GM12878 (cell line): ENCODE data around the gene PPP1R12A. TPM values are rescaled to one million over a fixed set of nuclear protein-coding genes. Genes with fewer than 3 reads are reported as not detected.

ENCODE experiments used
- ATAC-seq: fragments of 200-7000 bp; cut with Tn5 transposase; 3 replicates; pipeline ENCODE4 v1.9.1; 2020; ENCODE audit warnings: mild to moderate bottlenecking, moderate library complexity
- BruUV-seq: library from RNA; stranded (reverse); fragments of 400-500 nt; replicated peaks from 2 replicates; lab custom pipeline; 2021; lab: Mats Ljungman, UMichigan
- CTCF ChIA-PET: fragments of 300-600 bp; sonication (Branson Sonifier 250); formaldehyde crosslinking; extraction: SDS; loops from one replicate; lab custom pipeline; 2021; ENCODE audit warnings: inconsistent platforms; lab: Yijun Ruan, JAX
- POLR2A ChIA-PET: fragments of 350-600 bp; formaldehyde crosslinking; extraction: SDS; loops from one replicate; lab custom pipeline; 2021; ENCODE audit warnings: inconsistent platforms; lab: Charles Lee
- RAD21 ChIA-PET: fragments of 300-600 bp; sonication (Branson Sonifier 250); formaldehyde crosslinking; loops from one replicate; lab custom pipeline; 2023; ENCODE audit warnings: antibody characterized with exemption; ENCODE audit not compliant: unreplicated experiment; lab: Charles Lee
- SMC1A ChIA-PET: fragments of 300-600 bp; sonication (Branson Sonifier 250); formaldehyde crosslinking; loops from one replicate; lab custom pipeline; 2023; ENCODE audit not compliant: unreplicated experiment, uncharacterized antibody; lab: Charles Lee
- DNase-seq: peaks from one replicate; pipeline ENCODE4 v3.0.0-alpha.2; 2011; ENCODE audit warnings: low read depth, low spot score
- FAIRE-seq: peaks from 3 replicates; lab custom pipeline; 2011; peaks lifted over from hg19 to GRCh38; lab: Jason Lieb, UNC
- H2AFZ ChIP-seq: 2 replicates; pipeline ENCODE4 v1.6.0; 2011; ENCODE audit warnings: low read depth, low read length, control low read depth; ENCODE audit not compliant: control insufficient read depth
- H3K27ac ChIP-seq: 2 replicates; pipeline ENCODE4 v1.5.1; 2011; ENCODE audit warnings: control low read depth; ENCODE audit not compliant: control insufficient read depth, insufficient read depth
- H3K27me3 ChIP-seq, 2 experiments: replicated peaks in 1 of 2; 2 replicates each; pipeline versions ENCODE4 v1.6.0 to v1.6.1; 2011; ENCODE audit warnings: low read length in 1 of 2; ENCODE audit not compliant: control insufficient read depth in 2 of 2, insufficient read depth in 2 of 2
- H3K36me3 ChIP-seq, 2 experiments: 2 replicates each; pipeline ENCODE4 v1.5.1; 2011; ENCODE audit warnings: low read length in 1 of 2; ENCODE audit not compliant: control insufficient read depth in 2 of 2, insufficient read depth in 2 of 2
- H3K4me1 ChIP-seq: 2 replicates; pipeline ENCODE4 v1.6.1; 2011; ENCODE audit warnings: mild to moderate bottlenecking, low read length, moderate library complexity, mixed read lengths; ENCODE audit not compliant: control insufficient read depth, insufficient read depth
- H3K4me2 ChIP-seq: 2 replicates; pipeline ENCODE4 v1.6.0; 2011; ENCODE audit warnings: control low read depth; ENCODE audit not compliant: control insufficient read depth, insufficient read depth
- H3K4me3 ChIP-seq: fragments of 200-600 bp; sonication (generic); 2 replicates; pipeline ENCODE4 v1.5.1; 2016
- H3K79me2 ChIP-seq: 2 replicates; pipeline ENCODE4 v1.6.0; 2011; ENCODE audit warnings: low read length; ENCODE audit not compliant: control insufficient read depth, insufficient read depth
- H3K9ac ChIP-seq: 2 replicates; pipeline ENCODE4 v1.8.0; 2011; ENCODE audit warnings: low read length, control low read depth, mixed read lengths; ENCODE audit not compliant: control insufficient read depth, insufficient read depth
- H3K9me3 ChIP-seq: replicated peaks from 3 replicates; pipeline ENCODE4 v1.5.1; 2011; ENCODE audit warnings: mild to moderate bottlenecking, low read length; ENCODE audit not compliant: control insufficient read depth, insufficient read depth
- H4K20me1 ChIP-seq: 2 replicates; pipeline ENCODE4 v1.6.0; 2011; ENCODE audit not compliant: control insufficient read depth, insufficient read depth
- BCLAF1 ChIP-seq: fragments of 450-650 bp; IDR thresholded peaks from 2 replicates; pipeline ENCODE4 v1.6.1; 2017; ENCODE audit warnings: antibody characterized with exemption, mild to moderate bottlenecking, moderate library complexity
- BMI1 ChIP-seq: fragments of 450-650 bp; IDR thresholded peaks from 2 replicates; pipeline ENCODE4 v1.6.1; 2016; ENCODE audit warnings: mild to moderate bottlenecking, moderate library complexity, borderline replicate concordance
- CREB1 ChIP-seq: IDR thresholded peaks from 2 replicates; pipeline ENCODE4 v1.6.1; 2012; ENCODE audit warnings: low read depth, mild to moderate bottlenecking, inconsistent platforms
- DPF2 ChIP-seq: fragments of 450-650 bp; IDR thresholded peaks from 2 replicates; pipeline ENCODE4 v1.6.1; 2017; ENCODE audit warnings: mild to moderate bottlenecking
- EED ChIP-seq: sonication (generic); IDR thresholded peaks from 2 replicates; pipeline ENCODE4 v1.6.1; 2016; ENCODE audit warnings: antibody characterized with exemption, low read depth
- FOXM1 ChIP-seq: IDR thresholded peaks from 2 replicates; pipeline ENCODE4 v1.6.1; 2012; ENCODE audit warnings: low read depth, mild to moderate bottlenecking, inconsistent platforms, low read length, moderate library complexity
- IRF5 ChIP-seq: fragments of 450-650 bp; IDR thresholded peaks from 2 replicates; pipeline ENCODE4 v1.6.1; 2017; ENCODE audit warnings: borderline replicate concordance
- MTA3 ChIP-seq: IDR thresholded peaks from 2 replicates; pipeline ENCODE4 v1.6.1; 2012; ENCODE audit warnings: low read length, inconsistent platforms, borderline replicate concordance
- NBN ChIP-seq: fragments of 450-650 bp; IDR thresholded peaks from 2 replicates; pipeline ENCODE4 v1.6.1; 2016
- NFYB ChIP-seq: IDR thresholded peaks from 2 replicates; pipeline ENCODE4 v1.6.1; 2011; ENCODE audit warnings: low read depth, mild to moderate bottlenecking, low read length, improper control_type of control experiment, moderate library complexity; ENCODE audit not compliant: insufficient read depth
- PKNOX1 ChIP-seq: fragments of 450-650 bp; IDR thresholded peaks from 2 replicates; pipeline ENCODE4 v1.6.1; 2016; ENCODE audit warnings: mild to moderate bottlenecking
- SKIL ChIP-seq: fragments of 450-650 bp; IDR thresholded peaks from 2 replicates; pipeline ENCODE4 v1.6.1; 2017; ENCODE audit warnings: mild to moderate bottlenecking, low read depth, inconsistent platforms; ENCODE audit not compliant: poor library complexity, severe bottlenecking
- SREBF1 ChIP-seq: IDR thresholded peaks from 2 replicates; pipeline ENCODE4 v1.6.1; 2012; ENCODE audit warnings: mild to moderate bottlenecking, low read length
- STAT3 ChIP-seq: IDR thresholded peaks from 2 replicates; pipeline ENCODE4 v1.6.1; 2011; ENCODE audit warnings: low read depth, low read length, improper control_type of control experiment
- ZNF24 ChIP-seq: fragments of 450-650 bp; IDR thresholded peaks from 2 replicates; pipeline ENCODE4 v1.6.1; 2017; ENCODE audit warnings: antibody characterized with exemption, mild to moderate bottlenecking
- WGBS: methylation state at CpG from one replicate; pipeline ENCODE4 v1.1.6; 2016; ENCODE audit warnings: low lambda C conversion rate; ENCODE audit not compliant: insufficient replicate concordance, insufficient coverage; ENCODE audit errors: missing lambda C conversion rate; 5-methylcytosine and 5-hydroxymethylcytosine counted together
- in situ Hi-C: fragments of 300-500 bp; cut with MboI; formaldehyde crosslinking; loops from 9 replicates; pipeline ENCODE4 v1.14.3; 2018; ENCODE audit warnings: mixed read lengths
- intact Hi-C: fragments of 100-400 bp; cut with micrococcal nuclease; formaldehyde crosslinking; loops from one replicate; pipeline ENCODE4 v1.14.2; 2022; ENCODE audit not compliant: unreplicated experiment
- polyA plus RNA-seq, 11 experiments: library from polyadenylated mRNA; depleted of rRNA in 4 of 11; unstranded in 6 of 11; stranded (reverse) in 5 of 11; fragments of >200 nt; fragmentation: Nextera tagmentation in 4 of 11; fragmentation: Illumina TruSeq in 1 of 11; extraction: Ambion mirVana in 4 of 11; extraction: Trizol in 1 of 11; gene quantifications; 1 replicate in 1 of 11; 2 replicates in 10 of 11; pipeline versions ENCODE4 v1.2.1 to v1.2.3, GENCODE V29; 2011 to 2016; ENCODE audit warnings: inconsistent platforms in 2 of 11, missing spikeins in 2 of 11, low read depth in 1 of 11
- total RNA-seq, 4 experiments: library from RNA; depleted of rRNA in 3 of 4; stranded (reverse); fragments of >200 nt in 3 of 4; fragmentation: Illumina TruSeq in 1 of 4; extraction: Trizol in 1 of 4; gene quantifications; 2 replicates each; pipeline versions ENCODE4 v1.2.1 to v1.2.3, GENCODE V29; 2013 to 2021

PPP1R12A gene
- total and polyA plus RNA-seq, 10 of the 15 experiments (the other 5 are each of a cell fraction or from before 2014, with no cell fraction given): 22.8 to 134 (median 51.4) TPM

DNA sequence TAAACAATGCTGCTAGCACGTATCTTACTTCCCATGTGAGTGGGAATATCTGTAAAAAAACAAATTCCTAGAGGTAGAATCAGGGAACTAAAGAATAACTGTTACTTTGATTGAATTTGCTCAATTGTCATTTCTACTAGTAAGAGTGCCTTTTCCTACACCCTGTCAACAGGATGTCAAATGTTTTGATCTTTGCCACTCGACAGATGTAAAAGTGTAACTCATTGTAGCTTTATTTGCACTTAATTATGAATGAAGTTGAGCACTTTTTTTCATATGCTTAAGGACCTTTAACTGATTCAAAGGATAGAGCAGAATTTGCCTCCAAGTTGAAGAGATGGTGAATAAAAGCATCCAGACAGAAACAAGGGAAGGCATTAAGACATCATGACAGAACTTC is 104.5 kb downstream of the PPP1R12A start:
- Histone ChIP-seq H4K20me1 (no peaks in the 10 kb centered on the region), H2AFZ (no peak overlapping the region), H3K27ac (no peak overlapping the region), H3K9me3 (no peaks in the 10 kb centered on the region), H3K4me3 (no peak overlapping the region), H3K9ac (no peak overlapping the region), H3K36me3 (peaks cover 0 to 11% of the 10 kb centered on the region in 2 experiments; a peak in 2 of 4 replicates), H3K4me2 (no peak overlapping the region), H3K4me1 (peaks cover 3% of the 10 kb centered on the region; the same call in 1 of the 2 replicates), H3K79me2 (peaks cover 3% of the 10 kb centered on the region), H3K27me3 (no peaks in the 10 kb centered on the region)
- no peak for TF ChIP-seq FOXM1
- TF ChIP-seq PKNOX1: no peak
- no peak for TF ChIP-seq MTA3
- no peak for TF ChIP-seq ZNF24
- no peak for TF ChIP-seq CREB1
- no peak for TF ChIP-seq IRF5
- TF ChIP-seq NBN: no peak
- TF ChIP-seq SKIL: no peak
- no peak for TF ChIP-seq SREBF1
- no peak for TF ChIP-seq BCLAF1
- no peak for TF ChIP-seq EED
- TF ChIP-seq BMI1: no peak
- no peak for TF ChIP-seq STAT3
- TF ChIP-seq NFYB: no peak
- no peak for TF ChIP-seq DPF2
- ChIA-PET POLR2A (no interaction called here), SMC1A (interaction anchor here (0.9 kb wide), 1 partner anchor 25 kb away, joined by 3 read pairs; no protein-coding TSS in a partner anchor), RAD21 (no interaction called here), CTCF (no interaction called here)
- BruUV-seq: no TSS peak
- DNase-seq: no peak
- FAIRE-seq: no peak
- ATAC-seq: no peak
- WGBS: 100% methylated on average over 2 of the region's 2 CpGs
- in situ Hi-C loops: no loop called here
- intact Hi-C loops: no loop called here
